Hematopoietic multipotent progenitor cell treated with erythropoietin and hydrocortisone succinate and interleukin-3 and kit ligand, for 6 days (in vitro differentiated cells): ENCODE results near the gene RILPL1.
A peak's percentile ranks its signal among the peaks of the same experiment; 100 is the strongest.
"Not testable (repeated sequence)": the region's sequence is repeated elsewhere in the genome, so short reads cannot be mapped to it uniquely, and the experiment has no call there.

ENCODE experiments used
- DNase-seq: peaks from one replicate; pipeline ENCODE4 v3.0.0-alpha.2; 2015

Gene RILPL1, protein sequence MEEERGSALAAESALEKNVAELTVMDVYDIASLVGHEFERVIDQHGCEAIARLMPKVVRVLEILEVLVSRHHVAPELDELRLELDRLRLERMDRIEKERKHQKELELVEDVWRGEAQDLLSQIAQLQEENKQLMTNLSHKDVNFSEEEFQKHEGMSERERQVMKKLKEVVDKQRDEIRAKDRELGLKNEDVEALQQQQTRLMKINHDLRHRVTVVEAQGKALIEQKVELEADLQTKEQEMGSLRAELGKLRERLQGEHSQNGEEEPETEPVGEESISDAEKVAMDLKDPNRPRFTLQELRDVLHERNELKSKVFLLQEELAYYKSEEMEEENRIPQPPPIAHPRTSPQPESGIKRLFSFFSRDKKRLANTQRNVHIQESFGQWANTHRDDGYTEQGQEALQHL

DNA sequence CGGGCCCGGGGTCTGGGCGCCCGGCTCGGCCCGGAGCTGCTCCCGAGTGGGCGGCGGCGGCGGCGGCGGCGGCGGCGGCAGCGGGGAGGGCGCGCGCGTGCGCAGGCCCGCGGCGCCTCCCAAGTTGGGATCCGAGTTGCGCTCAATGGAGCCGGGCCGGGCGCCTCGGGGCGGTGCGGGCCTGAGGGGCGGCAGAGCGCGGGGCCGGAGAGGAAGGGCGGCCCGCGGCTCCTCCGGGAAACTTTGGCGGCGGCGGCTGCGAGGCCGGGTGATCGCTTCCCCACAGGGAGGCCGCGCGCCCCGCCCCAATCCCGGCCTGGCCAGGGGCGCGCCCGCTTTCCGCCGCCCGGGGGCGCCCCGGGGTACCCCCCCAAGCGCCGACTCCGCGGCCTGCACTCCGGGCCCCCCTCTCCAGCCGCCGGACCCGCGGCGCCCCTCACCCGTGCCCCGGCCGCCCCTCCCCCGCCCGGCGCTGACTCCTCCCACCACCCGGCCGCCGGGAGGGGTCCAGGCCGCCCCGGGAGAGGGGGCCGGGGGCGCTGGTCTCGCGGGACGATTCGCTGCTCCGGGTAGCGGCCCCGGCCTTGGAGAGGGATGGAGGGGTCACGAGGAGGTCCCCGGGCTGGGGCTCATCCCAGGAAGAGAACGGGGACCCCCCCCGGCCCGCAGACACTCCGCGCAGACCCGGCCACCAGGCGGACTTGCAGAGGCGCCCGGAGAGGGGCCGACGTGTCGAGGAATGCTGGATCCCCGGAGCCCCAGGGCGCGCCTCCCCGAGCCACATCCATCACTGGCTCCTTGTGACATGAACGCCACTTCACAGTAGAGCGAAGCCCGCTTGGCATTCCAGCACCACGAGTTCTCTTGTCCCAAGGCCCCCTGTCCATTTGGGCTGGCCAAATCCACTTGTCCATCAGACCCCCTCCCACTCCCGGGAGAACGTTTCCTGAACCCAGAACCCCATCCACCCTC lies at the start of gene RILPL1:
Gene RILPL1, minus strand, starts transcription at position 48 of the 972 bp plus-strand sequence. CDS start 237 bp downstream, outside the sequence.
- DNase-seq: peak; percentile 52

DNA sequence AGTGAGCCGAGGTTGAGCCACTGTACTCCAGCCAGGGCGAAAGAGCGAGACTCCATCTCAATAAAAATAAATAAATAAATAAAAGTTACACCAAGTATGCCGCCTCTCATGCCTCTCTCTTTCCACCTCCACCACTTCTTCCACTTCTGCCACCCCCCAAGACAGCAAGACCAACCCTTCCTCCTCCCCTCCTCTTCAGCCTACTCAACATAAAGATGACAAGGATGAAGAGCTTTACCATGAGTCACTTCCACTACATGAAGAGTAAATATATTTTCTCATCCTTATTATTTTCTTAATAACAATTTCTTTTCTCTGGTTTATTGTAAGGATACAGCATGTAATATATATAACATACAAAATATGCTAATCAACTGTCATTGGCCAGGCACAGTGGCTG lies 47.3 kb upstream of the RILPL1 start:
- no peak for DNase-seq

DNA sequence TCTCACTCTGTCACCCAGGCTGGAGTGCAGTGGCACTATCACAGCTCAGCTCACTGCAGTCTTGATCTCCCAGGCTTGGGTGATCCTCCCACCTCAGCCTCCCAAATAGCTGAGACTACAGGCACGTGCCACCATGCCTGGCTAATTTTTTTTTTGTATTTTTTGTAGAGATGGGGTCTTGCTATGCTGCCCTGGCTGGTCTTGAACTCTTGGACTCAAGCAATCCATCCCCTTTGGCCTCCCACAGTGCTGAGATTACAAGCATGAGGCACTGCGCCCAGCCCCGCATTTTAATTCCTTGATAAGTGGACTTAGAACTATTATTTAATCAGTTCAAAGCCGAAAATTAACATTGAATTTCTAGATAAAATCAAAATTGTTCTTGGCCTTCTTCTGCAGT lies 45.3 kb upstream of the RILPL1 start:
- DNase-seq: not testable (repeated sequence)

DNA sequence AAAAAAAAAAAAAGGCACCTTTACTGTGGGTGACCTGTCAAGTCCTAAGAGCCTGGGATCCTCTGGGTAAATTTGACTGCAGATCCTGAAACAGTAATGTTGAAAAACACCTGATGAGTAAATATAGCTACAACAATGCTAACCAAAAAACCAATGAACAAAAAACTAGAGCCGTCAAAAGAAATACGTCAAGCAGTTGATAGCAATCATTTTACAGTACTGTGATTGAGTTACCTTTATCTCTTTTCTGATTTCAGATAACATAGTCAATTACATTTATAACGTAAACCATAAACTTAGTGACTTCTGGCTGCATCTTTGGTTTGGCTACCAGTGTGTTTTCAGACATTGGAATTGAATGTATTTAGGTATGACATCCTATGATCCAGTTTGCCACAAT lies 44.7 kb upstream of the RILPL1 start:
- no peak for DNase-seq

DNA sequence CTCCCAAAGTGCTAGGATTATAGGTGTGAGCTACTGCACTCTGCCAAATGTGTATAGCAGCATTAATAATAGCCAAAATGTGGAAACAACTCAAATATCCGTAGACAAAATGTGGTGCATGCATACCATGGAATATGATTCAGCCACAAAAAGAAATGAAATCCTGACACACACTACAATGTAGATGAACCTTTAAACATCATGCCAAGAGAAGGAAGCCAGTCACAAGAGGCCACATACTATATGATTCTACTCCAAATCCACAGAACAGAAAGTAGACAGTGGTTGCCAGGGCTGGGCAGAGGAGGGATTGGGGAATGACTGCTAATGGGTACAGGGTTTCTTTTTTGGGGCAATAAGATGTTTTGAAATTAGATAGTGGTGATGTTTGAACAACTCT lies 43.1 kb upstream of the RILPL1 start:
- no peak for DNase-seq

DNA sequence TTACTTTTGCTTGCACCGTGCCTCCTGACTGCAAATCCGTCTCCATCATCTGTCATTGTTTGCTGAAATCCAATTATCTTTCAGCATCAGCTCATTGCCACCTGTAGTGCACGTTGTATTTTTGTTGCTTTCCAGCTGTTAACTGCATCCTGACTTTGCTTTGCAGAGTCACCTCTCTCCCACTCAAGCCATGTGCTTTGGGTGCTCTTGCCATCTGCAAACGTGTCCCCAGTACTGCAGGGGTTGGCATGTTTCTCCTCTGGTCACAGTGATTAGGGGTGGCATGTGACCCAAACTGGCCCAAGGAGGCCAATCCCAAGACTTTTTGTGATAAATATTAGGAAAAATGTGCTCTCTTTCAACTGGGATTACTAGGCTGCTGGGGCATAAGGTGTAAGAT lies 40.4 kb upstream of the RILPL1 start:
- no peak for DNase-seq

DNA sequence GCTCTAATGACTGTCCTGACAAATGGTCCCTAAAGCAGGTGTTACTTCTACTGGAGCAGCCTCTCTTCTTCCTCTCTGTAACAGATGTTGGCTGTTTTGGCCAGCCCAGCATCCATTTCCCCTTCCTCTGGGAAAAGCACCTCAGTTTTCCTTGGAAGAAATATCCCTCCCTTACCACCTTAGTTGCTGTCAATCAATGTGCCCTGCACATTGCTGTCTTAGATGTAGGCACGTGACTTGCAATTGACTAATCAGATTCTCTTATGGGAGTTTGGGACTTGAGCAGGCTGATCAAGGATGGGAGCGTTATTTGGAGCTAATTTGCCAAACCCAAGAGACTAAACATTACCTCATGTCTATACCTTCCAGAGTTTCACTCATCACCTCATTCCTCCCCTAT lies 38.9 kb upstream of the RILPL1 start:
- DNase-seq: no peak

DNA sequence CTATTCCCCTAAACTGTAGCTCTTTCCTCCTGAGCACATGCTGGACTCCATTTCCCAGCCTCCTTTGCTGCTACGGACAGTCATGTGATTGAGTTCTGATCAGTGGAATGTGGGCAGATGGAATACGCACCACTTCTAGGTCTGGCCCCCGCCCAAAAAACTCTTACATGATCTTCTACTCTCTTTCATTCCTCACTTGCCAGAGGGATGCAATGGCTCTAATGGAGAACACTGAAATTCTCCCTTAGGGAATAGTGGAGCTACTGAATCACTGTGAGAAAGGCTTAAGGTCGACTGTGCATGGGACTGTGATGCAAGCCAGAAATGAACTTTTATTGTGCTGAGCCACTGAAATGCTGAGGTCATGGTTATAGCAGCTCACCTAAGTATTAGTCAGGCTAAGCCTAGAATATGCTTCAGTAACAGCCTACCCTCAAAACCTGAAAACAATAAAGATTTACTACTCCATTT lies 37.9 kb upstream of the RILPL1 start:
- peak; percentile 24 for DNase-seq

DNA sequence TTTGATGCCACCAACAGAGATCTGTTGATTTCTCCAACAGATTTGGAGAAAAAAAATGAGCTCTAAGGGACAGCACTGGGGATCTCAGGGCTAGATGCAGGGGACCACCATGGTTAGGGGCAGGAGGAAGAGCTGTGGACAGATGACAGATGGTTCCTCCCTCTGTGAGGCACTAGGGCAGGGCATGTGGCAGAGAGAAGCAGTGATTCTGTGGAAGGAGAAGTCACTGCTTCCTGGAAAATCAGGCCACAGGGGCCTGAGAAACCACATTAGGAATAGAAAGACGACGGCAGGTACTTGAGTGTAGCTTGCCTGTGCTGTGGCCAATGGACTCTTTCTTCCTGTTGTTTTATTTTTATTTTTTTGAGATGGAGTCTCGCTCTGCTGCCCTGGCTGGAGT lies 25.9 kb upstream of the RILPL1 start:
- peak; percentile 15 for DNase-seq

DNA sequence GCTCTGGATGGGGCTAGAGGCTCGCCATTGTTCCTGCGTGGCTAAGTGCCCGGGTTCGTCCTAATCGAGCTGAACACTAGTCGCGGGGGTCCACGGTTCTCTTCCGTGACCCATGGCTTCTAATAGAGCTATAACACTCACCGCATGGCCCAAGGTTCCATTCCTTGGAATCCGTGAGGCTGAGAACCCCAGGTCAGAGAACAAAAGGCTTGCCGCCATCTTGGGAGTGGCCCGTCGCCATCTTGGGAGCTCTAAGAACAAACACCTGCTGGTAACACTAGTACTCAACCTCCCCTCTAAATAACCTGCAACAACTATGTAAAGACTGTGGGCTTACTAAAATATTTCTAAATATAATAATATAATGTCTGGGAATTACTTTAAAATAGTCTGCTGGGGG lies 25.0 kb upstream of the RILPL1 start:
- DNase-seq: not testable (repeated sequence)

DNA sequence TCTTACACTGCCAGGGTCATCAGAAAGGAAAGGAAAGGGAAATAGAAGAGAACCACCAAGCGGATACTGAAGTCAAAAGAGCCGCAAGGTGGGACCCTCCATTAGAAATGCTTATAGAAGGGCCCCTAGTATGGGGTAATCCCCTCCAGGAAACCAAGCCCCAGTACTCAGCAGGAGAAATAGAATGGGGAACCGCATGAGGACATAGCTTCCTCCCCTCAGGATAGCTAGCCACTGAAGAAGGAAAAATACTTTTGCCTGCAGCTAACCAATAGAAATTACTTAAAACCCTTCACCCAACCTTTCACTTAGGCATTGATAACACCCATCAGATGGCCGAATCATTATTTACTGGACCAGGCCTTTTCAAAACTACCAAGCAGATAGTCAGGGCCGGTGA lies 21.3 kb upstream of the RILPL1 start:
- not testable (repeated sequence) for DNase-seq

DNA sequence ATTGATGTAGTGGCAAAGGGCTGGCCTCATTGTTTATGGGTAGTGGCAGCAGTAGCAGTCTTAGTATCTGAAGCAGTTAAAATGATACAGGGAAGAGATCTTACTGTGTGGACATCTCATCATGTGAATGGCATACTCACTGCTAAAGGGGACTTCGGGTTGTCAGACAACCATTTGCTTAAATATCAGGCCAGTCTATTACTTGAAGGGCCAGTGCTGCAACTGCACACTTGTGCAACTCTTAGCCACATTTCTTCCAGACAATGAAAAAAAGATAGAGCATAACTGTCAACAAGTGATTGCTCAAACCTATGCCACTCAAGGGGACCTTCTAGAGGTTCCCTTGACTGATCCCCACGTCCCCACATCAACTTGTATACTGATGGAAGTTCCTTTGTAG lies 20.6 kb upstream of the RILPL1 start:
- DNase-seq: peak; percentile 64

DNA sequence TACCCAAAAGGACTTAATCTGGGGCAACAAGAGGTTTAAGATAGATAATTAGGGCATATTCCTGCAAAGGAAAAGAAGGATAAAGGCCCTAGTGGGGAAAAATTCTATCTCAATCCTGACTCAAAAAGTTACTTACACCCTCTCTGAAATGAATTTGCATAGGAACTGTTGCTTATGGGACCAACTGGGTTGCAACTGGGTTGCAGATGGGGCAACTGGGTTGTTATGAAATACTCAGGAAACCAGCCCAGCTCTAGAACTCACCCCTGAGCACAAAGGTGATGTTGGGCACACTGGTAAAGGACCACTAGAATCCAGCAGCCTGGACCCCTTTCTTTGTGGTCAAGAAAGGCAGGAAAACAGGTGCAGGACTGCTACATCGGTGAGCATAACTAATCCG lies 17.2 kb upstream of the RILPL1 start:
- DNase-seq: no peak

DNA sequence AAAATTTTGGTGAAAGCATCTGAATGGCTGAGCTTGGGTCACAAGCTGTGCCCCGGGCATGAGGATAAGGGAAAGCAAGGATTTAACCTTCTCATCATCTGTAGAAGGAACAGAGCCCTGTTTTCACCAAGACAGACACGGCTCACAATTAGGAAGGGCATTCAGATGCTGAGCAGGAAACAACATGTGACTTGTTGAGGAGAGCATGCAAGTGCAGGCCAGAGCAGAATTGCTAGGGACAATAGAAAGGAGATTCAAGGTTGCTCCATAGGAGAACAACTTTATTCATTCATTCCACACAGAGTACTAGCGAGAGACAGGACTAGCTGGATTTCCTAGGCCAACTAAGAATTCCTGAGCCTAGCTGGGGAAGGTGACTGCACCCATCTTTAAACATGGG lies 14.6 kb upstream of the RILPL1 start:
- DNase-seq: no peak

DNA sequence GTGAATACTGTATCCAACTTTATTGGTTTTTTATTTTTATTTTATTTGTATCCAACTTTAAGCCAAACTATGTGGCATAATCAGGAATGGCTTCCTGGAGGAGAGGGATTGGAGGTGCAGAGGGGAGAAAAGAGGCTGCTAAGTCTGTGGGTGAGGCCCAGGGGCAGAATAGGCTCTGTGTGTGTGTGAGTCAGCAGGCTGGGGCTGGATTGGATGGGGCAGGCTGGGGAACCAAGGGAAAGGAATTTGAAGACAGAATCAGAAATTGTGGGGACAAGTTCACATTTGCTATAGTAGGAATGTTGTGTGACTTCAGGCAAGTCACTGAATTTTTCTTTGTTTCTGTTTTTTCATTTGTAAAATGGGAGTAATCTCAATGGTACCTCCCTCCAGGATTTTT lies 12.8 kb upstream of the RILPL1 start:
- DNase-seq: no peak

DNA sequence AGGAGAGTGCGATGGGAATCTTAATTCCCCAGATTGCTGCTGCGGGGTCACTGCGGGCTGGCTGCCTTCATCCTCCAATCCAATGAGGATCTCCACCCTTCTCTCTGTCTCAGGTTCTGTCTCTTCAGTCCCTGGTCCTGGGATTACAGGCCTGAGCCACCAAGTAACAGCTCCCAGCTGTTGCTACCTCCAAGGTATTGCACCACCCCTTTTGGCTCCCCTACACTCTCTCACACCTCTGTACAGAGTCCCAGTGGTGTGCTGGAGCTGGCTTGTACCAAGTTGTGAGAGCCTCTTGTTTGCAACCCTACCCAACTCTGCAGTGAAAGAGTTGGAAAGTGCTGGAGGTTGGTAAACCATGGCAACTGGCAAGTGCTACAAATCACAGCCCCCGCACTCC lies 10.0 kb upstream of the RILPL1 start:
- DNase-seq: no peak

DNA sequence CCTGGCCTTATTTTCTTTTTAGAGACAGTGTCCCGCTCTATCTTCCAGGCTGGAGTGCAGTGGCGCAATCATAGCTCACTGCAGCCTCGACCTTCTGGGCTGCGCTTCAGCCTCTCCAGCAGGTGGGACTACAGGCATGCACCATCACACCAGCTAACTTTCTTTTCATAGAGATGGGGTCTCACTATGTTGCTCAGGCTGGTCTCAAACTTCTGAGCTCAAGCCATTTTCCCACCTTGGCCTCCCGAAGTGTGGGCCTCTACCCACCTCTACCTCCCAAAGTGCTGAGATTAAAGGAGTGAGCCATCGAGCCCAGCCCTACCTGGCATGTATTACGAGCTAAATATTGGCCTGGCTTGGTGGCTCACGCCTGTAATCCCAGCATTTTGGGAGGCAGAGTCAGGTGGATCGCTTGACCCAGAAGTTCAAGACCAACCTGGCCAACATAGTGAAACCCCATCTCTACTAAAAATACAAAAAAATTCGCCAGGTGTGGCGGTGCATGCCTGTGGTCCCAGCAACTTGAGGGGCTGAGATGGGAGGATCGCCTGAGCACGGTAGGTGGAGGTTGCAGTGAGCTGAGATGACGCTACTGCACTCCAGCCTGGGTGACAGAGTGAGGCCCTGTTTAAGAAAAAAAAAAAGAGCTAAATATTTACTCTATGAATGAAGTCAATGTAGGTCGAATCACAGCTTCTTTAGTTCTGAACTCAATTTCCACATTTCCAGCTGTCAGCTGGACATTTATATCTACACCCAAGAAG lies 7.6 kb upstream of the RILPL1 start:
- no peak for DNase-seq

DNA sequence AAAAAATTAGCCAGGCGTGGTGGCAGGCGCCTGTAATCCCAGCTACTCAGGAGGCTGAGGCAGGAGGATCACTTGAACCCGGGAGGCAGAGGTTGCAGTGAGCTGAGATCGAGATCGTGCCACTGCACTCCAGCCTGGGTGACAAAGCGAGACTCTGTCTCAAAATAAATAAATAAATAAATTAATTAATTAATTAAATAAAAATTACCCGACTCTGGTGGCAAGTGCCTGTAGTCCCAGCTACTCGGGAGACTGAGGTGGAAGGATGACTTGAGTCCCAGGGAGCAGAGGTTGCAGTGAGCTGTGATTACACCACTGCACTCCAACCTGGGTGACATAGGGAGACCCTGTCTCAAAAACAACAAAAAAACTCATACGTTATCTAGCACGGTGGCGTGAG lies 2.4 kb upstream of the RILPL1 start:
- not testable (repeated sequence) for DNase-seq

DNA sequence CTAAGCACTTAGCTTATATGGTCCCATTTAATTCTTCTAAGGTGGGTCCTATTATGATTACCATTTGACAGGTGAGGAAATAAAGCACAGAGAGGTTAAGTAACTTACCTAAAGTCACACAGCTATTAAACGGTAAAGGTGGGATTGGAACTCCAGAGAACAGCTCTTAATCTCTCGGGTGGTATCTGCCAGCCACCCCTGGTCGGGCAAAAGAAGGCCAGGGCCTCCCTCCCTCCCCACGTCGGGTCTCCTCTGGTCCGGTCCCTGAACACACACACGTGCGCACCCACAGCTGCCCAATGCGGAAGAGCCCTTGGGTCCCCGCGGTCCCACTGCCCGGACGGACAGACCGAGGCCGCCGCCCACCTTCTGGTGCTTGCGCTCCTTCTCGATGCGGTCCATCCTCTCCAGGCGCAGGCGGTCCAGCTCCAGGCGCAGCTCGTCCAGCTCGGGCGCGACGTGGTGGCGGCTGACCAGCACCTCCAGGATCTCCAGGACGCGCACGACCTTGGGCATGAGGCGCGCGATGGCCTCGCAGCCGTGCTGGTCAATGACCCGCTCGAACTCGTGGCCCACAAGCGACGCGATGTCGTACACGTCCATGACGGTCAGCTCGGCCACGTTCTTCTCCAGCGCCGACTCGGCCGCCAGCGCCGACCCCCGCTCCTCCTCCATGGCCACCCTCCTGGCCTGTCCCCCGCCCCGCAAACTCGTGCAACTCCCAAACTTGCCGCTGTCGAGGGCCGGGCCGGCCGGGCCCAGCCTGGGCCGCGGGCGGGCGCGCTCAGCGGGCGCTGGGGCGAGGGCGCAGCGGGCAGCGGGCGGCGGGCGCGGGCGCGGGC lies 490 bp downstream of the RILPL1 start:
- peak; percentile 20 for DNase-seq

DNA sequence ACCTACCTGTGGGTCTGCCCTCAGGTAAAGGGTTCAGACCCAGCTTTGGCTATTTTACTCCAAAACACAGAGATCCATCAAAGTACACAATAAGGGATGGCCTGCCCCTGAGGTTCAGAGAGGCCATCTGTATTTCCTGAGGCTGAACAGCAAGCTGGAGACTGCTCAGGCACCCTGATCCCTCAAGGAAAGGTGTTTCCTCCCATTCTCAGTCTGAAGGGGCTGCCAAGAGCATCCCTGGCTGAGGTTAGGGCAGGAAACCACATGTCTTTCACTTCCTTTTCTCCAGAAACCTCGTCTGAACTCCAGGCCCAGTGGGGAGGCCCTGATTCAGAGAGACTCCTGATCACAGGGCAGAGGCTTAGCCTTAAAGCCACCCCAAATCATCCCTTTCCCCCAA lies 1.5 kb downstream of the RILPL1 start:
- DNase-seq: peak; percentile 33

DNA sequence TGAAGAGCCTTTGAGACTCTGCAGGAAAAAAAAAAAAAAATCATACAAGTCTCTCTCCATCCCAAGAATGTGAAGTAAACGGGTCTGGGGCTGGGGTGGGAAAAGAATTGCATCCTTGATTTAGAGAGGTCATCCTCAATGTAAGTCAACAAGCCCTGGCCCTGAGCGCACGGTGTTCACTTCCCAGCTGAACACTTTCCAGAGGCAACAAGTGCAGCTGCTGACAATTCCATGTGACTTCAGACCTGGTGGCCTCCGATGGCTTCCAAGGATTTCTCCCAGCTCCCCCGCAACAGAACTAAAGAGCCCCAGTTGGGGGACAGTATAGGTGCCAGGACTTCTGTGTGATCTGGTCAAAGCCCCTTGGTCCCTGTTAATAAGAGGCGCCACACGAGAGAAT lies 2.4 kb downstream of the RILPL1 start:
- no peak for DNase-seq

DNA sequence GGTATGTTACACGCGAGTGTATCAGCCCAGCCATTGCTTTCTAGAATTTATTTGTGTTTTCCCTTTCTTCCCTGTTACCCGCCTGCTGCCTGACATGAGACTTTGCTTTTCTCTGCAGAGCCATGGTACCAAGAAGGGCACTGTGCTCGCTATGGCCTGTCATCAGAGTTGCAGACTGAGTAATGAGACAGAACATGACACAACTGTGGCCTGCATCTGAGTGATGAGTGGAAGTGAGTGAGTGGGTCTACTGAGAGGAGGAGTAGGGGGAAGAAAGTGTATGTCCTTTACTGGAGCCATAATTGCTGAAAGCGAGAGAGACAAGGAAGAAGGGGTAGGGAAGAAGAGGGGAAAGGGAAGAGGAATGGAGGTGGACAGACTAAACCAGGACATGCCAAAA lies 2.9 kb downstream of the RILPL1 start:
- DNase-seq: no peak
